Measurements from ENCODE around the gene DENND4B. TPM values are rescaled to one million over a fixed set of nuclear protein-coding genes. Genes with fewer than 3 reads are reported as not detected.

The DENND4B gene
- total and polyA plus RNA-seq, 4 experiments from 2014 or later = 6.9 to 216 (median 123) TPM

DNA sequence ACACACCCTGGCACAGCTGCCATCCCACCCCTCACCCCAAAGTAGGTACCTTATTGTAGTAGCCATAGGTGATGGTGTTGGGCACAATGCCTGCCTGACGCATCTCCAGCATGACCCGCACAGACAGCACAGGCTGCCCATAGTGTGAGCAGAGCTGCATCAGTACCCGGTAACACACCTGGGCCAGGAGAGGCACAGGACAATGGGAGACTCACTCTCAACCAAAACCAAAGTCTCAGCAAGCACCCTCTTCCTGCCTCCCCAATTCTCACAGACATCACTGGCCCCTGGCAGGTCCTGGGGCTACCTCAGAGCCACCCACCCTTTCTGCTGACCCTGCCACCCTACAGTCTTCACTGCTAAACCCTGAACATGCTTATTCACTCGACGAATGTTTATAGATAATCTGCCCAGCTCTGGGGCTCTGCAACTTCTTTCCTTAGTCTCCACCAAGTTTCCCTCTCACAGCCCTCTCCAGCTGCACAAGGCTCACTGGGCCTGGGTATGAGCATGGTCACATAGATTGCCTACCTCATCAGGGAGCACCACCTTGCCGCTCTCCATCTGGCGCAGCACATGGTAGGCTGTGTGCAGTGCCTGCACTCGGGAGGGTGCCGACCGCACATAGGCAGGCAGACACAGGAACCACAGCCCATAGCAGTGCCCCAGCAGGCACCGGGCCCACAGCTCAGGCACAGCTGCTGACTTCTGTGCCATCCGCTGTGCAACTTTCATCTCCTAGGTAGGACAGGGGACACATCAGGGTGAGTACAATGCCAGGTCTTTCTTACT lies 10.3 kb downstream of the DENND4B start:
- Mint-ChIP-seq H3K4me3 (no peak overlapping the region), H3K9me3 (no peaks in the 10 kb centered on the region), H3K36me3 (peaks cover 46 to 74% of the 10 kb centered on the region in 2 donors), H3K27ac (peak overlapping the region in 5 of 7 donors; percentile 34 to 51 (median 46)), H3K4me1 (peaks cover 3 to 16% (median 7%) of the 10 kb centered on the region in 4 donors), H3K27me3 (no peaks in the 10 kb centered on the region)
- intact Hi-C loops (cut with micrococcal nuclease) = no loop called here
- Histone ChIP-seq H3K4me1 (ENCODE audit: insufficient read depth, low read length) (no peaks in the 10 kb centered on the region), H3K9me3 (ENCODE audit: control insufficient read depth in 1 of 2, low read length in 2 of 2) (no peaks in the 10 kb centered on the region), H3K27ac (ENCODE audit: low read depth, low read length) (no peak overlapping the region), H3K36me3 (ENCODE audit: insufficient read depth, low read length) (peaks cover 86% of the 10 kb centered on the region), H3K27me3 (ENCODE audit: insufficient read depth, low read length) (no peaks in the 10 kb centered on the region), H3K4me3 (ENCODE audit: low read length in 2 of 2) (no peak overlapping the region)
- DNase-seq = no peak
- ChIA-PET POLR2A (ENCODE audit: partially characterized antibody) (interaction anchor here (1.7 to 13.0 kb wide), 2 partner anchors 11 to 13 kb away, joined by 7 to 298 read pairs; partner anchors contain the start of gene GATAD2B), CTCF (ENCODE audit: partially characterized antibody) (interaction anchor here (1.7 kb wide), 1 partner anchor 10 kb away, joined by 5 read pairs; the partner anchor contains the start of gene DENND4B)

DNA sequence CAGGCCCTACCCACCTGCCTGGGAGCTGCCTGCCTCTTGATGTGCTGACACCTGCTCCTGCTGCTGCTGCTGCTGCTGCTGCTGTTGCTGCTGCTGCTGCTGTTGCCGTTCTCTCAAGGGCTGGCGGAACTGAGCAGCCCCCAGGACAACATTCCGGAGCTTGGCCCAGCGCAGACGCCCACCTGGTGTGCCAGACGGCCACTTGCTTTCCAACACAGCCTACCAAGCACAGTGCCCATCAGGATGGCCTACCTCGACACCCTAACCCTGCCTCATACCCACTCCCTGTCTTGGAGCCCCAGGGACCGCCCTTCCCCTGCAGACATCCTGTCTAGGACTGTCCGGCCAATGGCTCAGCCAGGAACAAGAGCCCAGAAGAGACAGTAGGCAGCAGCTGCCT lies 11.8 kb downstream of the DENND4B start:
- peaks cover 39 to 73% of the 10 kb centered on the region in 2 donors for H3K36me3 Mint-ChIP-seq
- intact Hi-C loops (cut with micrococcal nuclease) = no loop called here

DNA sequence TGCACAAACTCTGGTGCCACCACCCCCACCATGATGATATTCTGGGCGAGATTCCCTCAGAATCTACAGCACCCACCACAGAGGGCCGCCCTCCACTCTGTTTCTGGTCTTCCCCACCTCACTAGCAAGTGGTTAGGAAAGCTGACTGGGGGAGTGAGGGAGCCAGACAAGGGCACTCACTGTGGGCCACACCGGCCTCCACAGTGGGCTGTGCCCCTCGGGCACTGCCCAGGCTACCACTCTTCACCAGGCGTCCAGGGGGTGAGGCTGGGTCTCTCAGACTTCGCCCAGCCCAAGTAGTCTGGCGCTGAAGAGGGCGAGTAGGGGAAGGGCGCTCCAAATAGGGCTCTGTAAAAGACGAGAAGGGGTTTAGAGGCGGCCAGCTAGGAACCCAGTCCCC lies 12.6 kb downstream of the DENND4B start:
- POLR2A ChIA-PET (ENCODE audit: partially characterized antibody) = interaction anchor here (0.6 to 1.8 kb wide), 3 partner anchors 11 to 19 kb away, joined by 5 to 6 read pairs (median 6); partner anchors contain the start of genes DENND4B and GATAD2B
- CTCF ChIA-PET (ENCODE audit: partially characterized antibody) = interaction anchor here (0.9 to 1.4 kb wide), 2 partner anchors 11 to 13 kb away, joined by 3 to 6 read pairs; partner anchors contain the start of genes DENND4B and GATAD2B
- no peaks in the 10 kb centered on the region for H3K9me3 ChIP-seq (ENCODE audit: control insufficient read depth in 1 of 2, low read length in 2 of 2)
- Mint-ChIP-seq H3K4me3 (no peak overlapping the region), H3K4me1 (peaks cover 0 to 1% (median under 1%) of the 10 kb centered on the region in 4 donors), H3K36me3 (peaks cover 33 to 70% of the 10 kb centered on the region in 2 donors), H3K9me3 (no peaks in the 10 kb centered on the region), H3K27me3 (no peaks in the 10 kb centered on the region), H3K27ac (no peak overlapping the region)
- H3K27ac ChIP-seq (ENCODE audit: low read depth, low read length) = no peak overlapping the region
- no peaks in the 10 kb centered on the region for H3K4me1 ChIP-seq (ENCODE audit: insufficient read depth, low read length)
- no peaks in the 10 kb centered on the region for H3K27me3 ChIP-seq (ENCODE audit: insufficient read depth, low read length)
- no peak for DNase-seq
- peaks cover 63% of the 10 kb centered on the region for H3K36me3 ChIP-seq (ENCODE audit: insufficient read depth, low read length)
- intact Hi-C loops (cut with micrococcal nuclease) = no loop called here
- no peak overlapping the region for H3K4me3 ChIP-seq (ENCODE audit: low read length in 2 of 2)

More for the DNA sequence above, 11.8 kb downstream of the DENND4B start:
- no peak for DNase-seq
- peaks cover 0 to 8% (median 0%) of the 10 kb centered on the region in 4 donors for H3K4me1 Mint-ChIP-seq
- ChIA-PET POLR2A (ENCODE audit: partially characterized antibody) (interaction anchor here (0.6 to 1.8 kb wide), 4 partner anchors 11 to 20 kb away, joined by 5 to 7 read pairs (median 6); partner anchors contain the start of genes DENND4B and GATAD2B), CTCF (ENCODE audit: partially characterized antibody) (interaction anchor here (0.9 to 1.4 kb wide), 2 partner anchors 12 kb away, joined by 3 to 6 read pairs; partner anchors contain the start of genes DENND4B and GATAD2B)
- H3K27ac Mint-ChIP-seq = peak overlapping the region in 2 of 7 donors; percentile 68 to 75
- H3K4me3 Mint-ChIP-seq = no peak overlapping the region
- Histone ChIP-seq H3K4me3 (ENCODE audit: low read length in 2 of 2) (no peak overlapping the region), H3K9me3 (ENCODE audit: control insufficient read depth in 1 of 2, low read length in 2 of 2) (no peaks in the 10 kb centered on the region), H3K36me3 (ENCODE audit: insufficient read depth, low read length) (peaks cover 71% of the 10 kb centered on the region), H3K27ac (ENCODE audit: low read depth, low read length) (no peak overlapping the region), H3K4me1 (ENCODE audit: insufficient read depth, low read length) (no peaks in the 10 kb centered on the region), H3K27me3 (ENCODE audit: insufficient read depth, low read length) (no peaks in the 10 kb centered on the region)
- H3K9me3 Mint-ChIP-seq = no peaks in the 10 kb centered on the region
- no peaks in the 10 kb centered on the region for H3K27me3 Mint-ChIP-seq

DNA sequence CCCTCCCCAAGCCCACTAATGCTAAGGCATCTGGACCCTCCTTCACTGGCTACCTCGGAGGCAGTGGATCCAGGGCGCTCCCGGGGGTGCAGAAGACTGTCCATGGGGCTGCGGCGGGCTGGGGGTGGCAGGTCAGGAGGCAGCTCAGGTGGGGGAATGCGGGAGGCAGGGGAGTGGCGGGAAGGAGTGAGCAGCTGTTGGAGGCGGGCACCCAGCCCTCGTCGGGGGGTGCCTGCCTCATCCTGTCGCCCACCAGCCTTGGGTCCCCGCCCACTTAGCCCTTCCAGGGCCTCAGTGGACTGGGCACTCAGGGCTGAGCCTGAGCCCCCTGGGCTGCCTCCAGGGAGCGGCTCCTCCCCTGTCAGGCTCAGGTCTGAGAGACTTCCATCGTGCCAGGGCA lies 13.1 kb downstream of the DENND4B start:
- Mint-ChIP-seq H3K36me3 (peaks cover 33 to 68% of the 10 kb centered on the region in 2 donors), H3K4me1 (peaks cover 0 to 6% (median 0%) of the 10 kb centered on the region in 4 donors), H3K4me3 (no peak overlapping the region), H3K27me3 (no peaks in the 10 kb centered on the region), H3K9me3 (no peaks in the 10 kb centered on the region), H3K27ac (peak overlapping the region in 1 of 7 donors; percentile 30)
- no peak for DNase-seq
- POLR2A ChIA-PET (ENCODE audit: partially characterized antibody) = interaction anchor here (1.8 to 16.4 kb wide), 2 partner anchors 10 kb away, joined by 6 to 298 read pairs; partner anchors contain the start of genes DENND4B and GATAD2B
- no peak overlapping the region for H3K4me3 ChIP-seq (ENCODE audit: low read length in 2 of 2)
- H3K27me3 ChIP-seq (ENCODE audit: insufficient read depth, low read length) = no peaks in the 10 kb centered on the region
- H3K4me1 ChIP-seq (ENCODE audit: insufficient read depth, low read length) = no peaks in the 10 kb centered on the region
- H3K36me3 ChIP-seq (ENCODE audit: insufficient read depth, low read length) = peaks cover 60% of the 10 kb centered on the region
- no peak overlapping the region for H3K27ac ChIP-seq (ENCODE audit: low read depth, low read length)
- no peaks in the 10 kb centered on the region for H3K9me3 ChIP-seq (ENCODE audit: control insufficient read depth in 1 of 2, low read length in 2 of 2)
- CTCF ChIA-PET (ENCODE audit: partially characterized antibody) = no interaction called here
- intact Hi-C loops (cut with micrococcal nuclease) = no loop called here

DNA sequence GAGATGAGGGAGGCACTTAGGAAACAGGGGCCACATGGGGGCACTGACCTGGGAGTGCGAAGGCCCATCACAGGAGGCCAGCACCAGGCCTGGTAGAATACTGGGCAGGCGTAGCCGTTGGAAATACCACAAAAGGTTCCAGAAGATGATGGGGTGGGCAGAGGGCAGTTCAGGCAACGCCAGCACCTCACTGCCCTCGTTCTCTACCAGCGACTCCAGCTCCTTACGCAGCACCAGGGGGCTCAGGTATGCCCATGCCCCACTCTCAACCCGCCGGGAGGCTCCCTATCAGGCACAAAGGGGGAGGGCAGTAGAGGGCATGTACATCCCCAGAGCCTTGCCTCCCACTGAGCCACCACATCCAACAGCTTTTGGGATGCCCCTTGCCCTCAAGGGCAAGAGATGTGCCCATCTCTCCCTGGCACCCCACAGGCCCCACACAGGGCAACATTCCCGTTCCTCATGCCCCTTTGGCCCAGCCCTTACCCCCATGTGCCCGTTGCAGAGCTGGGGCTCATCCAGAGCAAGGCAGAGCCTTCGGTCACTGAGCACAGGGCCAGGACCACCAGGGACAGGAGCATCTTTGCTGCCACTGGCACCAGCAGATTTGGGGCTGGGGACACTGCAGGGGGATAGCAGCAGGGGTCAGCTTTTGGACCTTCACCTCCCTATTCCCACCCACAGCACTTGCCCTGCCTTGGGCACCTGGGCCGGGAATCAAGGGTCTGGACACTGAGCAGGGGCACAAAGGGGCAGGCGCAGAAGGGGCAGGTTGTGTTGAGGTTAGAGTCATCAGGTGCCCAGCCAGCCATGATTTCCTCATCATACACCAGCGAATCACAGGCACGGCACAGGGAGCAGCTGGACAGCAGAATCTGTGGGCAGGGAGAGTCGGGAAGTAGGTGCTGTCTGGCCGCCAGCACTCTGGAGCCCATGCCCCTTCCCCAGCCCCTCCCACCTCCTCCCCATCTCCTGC lies 14.1 kb downstream of the DENND4B start:
- H3K36me3 Mint-ChIP-seq = peaks cover 29 to 64% of the 10 kb centered on the region in 2 donors
- H3K4me1 ChIP-seq (ENCODE audit: insufficient read depth, low read length) = no peaks in the 10 kb centered on the region
- intact Hi-C loops (cut with micrococcal nuclease) = no loop called here
- no peak overlapping the region for H3K27ac ChIP-seq (ENCODE audit: low read depth, low read length)
- H3K9me3 ChIP-seq (ENCODE audit: control insufficient read depth in 1 of 2, low read length in 2 of 2) = no peaks in the 10 kb centered on the region
- ChIA-PET CTCF (ENCODE audit: partially characterized antibody) (no interaction called here), POLR2A (ENCODE audit: partially characterized antibody) (interaction anchor here (1.8 to 16.4 kb wide), 2 partner anchors 9 to 11 kb away, joined by 6 to 298 read pairs; partner anchors contain the start of genes DENND4B and GATAD2B)
- no peak overlapping the region for H3K4me3 Mint-ChIP-seq
- H3K27ac Mint-ChIP-seq = peak overlapping the region in 2 of 7 donors; percentile 35 to 64
- H3K4me1 Mint-ChIP-seq = peaks cover 0 to 10% (median 4%) of the 10 kb centered on the region in 4 donors
- H3K27me3 Mint-ChIP-seq = no peaks in the 10 kb centered on the region
- no peak overlapping the region for H3K4me3 ChIP-seq (ENCODE audit: low read length in 2 of 2)
- H3K27me3 ChIP-seq (ENCODE audit: insufficient read depth, low read length) = no peaks in the 10 kb centered on the region
- no peaks in the 10 kb centered on the region for H3K9me3 Mint-ChIP-seq
- H3K36me3 ChIP-seq (ENCODE audit: insufficient read depth, low read length) = peaks cover 55% of the 10 kb centered on the region
- no peak for DNase-seq

DNA sequence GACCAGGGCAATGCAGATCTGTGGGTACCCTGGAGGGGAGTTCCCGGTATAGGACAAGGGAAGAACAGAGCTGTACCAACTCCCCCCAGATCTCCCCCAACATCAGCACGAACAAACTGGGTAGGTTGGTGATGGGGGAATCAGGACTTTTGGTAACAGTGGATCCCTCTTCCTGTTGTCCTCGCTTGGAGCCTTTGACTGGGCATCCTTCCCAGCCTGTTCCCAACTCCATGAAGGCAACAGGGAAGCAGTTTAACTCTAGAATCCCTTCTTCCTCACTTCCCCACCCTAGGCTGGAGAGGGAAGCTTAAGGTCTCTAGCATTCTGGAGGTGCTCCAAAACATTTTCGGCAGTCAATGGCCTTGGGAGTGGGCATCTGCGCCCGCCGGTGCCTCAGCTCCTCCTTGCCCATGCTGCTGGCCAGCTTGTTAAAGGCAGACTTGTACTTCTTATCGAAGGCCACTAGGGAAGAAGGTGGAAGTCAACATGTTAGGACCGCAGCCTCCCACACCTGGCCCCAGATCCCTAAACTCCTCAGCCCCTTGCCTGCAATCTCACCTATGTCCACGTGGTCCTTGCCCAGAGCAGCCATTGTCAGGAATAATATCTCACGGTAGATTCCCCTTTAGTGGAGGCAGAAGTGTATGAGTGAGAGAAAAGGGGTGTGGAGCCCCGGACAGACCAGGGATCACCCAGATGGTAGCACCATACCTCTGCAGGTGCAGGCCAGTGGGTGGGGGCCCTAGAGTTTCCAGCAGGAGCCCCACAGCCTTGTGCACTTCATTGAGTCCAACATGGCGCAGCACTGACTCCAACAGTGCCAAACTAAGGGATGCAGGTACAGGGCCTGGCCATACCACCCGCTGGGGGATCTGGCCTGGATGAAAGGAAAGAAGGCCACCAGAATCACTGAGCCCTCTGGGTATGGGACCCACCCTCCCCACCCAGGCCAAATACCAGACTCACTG lies 16.3 kb downstream of the DENND4B start:
- CTCF ChIA-PET (ENCODE audit: partially characterized antibody) = interaction anchor here (1.9 kb wide), 1 partner anchor 16 kb away, joined by 11 read pairs; the partner anchor contains the start of gene DENND4B
- Mint-ChIP-seq H3K4me1 (peaks cover 0 to 10% (median 5%) of the 10 kb centered on the region in 4 donors), H3K36me3 (peaks cover 13 to 44% of the 10 kb centered on the region in 2 donors), H3K27ac (no peak overlapping the region), H3K27me3 (no peaks in the 10 kb centered on the region), H3K4me3 (no peak overlapping the region), H3K9me3 (no peaks in the 10 kb centered on the region)
- H3K27me3 ChIP-seq (ENCODE audit: insufficient read depth, low read length) = no peaks in the 10 kb centered on the region
- POLR2A ChIA-PET (ENCODE audit: partially characterized antibody) = interaction anchor here (1.2 to 16.4 kb wide), 5 partner anchors 10 to 60 kb away, joined by 3 to 298 read pairs (median 9); partner anchors contain the start of genes DENND4B, JTB and RPS27
- no peak overlapping the region for H3K4me3 ChIP-seq (ENCODE audit: low read length in 2 of 2)
- intact Hi-C loops (cut with micrococcal nuclease) = no loop called here
- no peak for DNase-seq
- peaks cover 33% of the 10 kb centered on the region for H3K36me3 ChIP-seq (ENCODE audit: insufficient read depth, low read length)
- no peak overlapping the region for H3K27ac ChIP-seq (ENCODE audit: low read depth, low read length)
- no peaks in the 10 kb centered on the region for H3K4me1 ChIP-seq (ENCODE audit: insufficient read depth, low read length)
- H3K9me3 ChIP-seq (ENCODE audit: control insufficient read depth in 1 of 2, low read length in 2 of 2) = no peaks in the 10 kb centered on the region

Data from CD4-positive, alpha-beta memory T cell (primary cell).